GM19397 (cell line): Measurements from ENCODE around the gene OR52B6.
"Not testable (repeated sequence)": the region's sequence is repeated elsewhere in the genome, so short reads cannot be mapped to it uniquely, and the experiment has no call there.

Source experiments
- ATAC-seq: cut with Tn5 transposase; IDR thresholded peaks from one replicate; pipeline ENCODE4 v1.9.1; 2021; ENCODE audit warnings: mild to moderate bottlenecking, moderate library complexity; ENCODE audit not compliant: unreplicated experiment

The OR52B6 gene, protein sequence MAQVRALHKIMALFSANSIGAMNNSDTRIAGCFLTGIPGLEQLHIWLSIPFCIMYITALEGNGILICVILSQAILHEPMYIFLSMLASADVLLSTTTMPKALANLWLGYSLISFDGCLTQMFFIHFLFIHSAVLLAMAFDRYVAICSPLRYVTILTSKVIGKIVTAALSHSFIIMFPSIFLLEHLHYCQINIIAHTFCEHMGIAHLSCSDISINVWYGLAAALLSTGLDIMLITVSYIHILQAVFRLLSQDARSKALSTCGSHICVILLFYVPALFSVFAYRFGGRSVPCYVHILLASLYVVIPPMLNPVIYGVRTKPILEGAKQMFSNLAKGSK

DNA sequence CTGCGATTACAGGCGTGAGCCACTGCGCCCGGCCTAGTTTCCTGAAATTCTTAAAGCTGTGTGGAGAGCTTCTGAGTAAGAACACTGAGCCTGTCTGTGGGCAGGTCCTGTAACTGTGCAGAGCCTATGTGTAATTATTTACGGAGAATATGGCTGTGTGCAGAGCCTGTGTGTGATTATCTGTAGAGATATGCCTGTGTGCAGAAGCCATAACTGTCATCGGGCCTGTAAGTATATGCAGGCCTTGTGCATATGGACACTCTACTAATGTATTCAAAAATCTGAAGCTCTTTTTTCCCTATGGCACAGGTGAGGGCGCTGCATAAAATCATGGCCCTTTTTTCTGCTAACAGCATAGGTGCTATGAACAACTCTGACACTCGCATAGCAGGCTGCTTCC, at the start of gene OR52B6:
Gene OR52B6 (plus strand): TSS at position 301 of the 400 bp plus-strand sequence. CDS start 0 bp downstream, at position 301.
- no peak for ATAC-seq

DNA sequence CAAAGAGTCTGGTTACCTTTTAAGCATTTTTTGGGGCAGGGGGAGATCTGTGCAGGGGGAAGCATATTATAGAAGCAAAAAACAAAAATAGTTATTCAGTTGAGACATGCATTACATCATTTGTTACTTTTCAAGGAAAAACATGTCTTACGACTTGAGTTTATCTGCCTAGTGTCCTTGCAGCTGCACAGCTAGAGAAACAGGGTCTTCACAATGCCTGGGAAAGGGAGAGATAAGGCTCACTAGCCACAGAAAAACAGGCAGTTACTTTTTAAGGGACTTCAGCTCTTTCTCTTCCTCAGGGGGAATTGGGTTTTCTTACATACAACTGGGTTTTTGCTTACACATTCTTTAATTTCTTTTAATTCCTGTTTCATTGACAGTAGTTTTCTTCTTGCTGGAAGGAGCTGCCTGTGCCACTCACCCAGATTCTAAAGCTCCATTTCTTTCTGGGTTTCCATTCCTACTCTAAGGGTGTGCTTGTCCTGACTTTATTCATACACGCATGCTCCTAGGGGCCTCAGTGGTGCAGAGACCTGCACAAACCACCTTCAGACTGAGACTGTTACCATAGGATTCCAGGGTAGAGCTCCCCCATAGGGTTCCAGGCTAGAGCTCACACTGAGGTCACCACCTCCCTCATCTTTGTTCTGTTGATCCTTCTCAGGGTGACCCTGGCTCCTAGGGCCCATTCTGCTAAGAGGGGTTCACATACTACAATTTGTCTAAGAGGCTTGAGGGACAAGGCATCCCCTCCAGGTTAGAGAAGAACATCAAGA, 49.4 kb upstream of the OR52B6 start:
- ATAC-seq: no peak

DNA sequence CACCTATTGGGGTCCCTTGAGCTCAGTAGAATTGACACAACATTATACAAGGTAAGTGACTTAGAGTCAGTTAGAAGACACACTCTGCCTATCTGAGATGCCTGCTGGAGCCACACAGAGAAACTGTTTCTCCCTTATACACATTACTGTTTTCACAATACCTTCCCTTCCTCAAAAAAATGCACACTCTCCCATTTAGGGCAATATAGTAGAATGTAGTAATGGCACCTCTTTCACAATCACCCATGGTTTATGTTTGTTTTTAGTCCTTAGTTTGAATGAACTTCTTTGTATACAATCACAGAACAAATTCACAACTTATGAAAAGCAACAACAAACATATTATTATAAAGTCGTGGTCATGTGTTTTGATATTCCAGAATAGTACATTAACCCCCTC, 46.6 kb upstream of the OR52B6 start:
- ATAC-seq: no peak

- no peak for ATAC-seq
These were observed 44.2 kb upstream of the OR52B6 start for GRCh38 chr11:5536482-5536881.

GRCh38 chr11:5541427-5541826, 39.2 kb upstream of the OR52B6 start:
- ATAC-seq: no peak

DNA sequence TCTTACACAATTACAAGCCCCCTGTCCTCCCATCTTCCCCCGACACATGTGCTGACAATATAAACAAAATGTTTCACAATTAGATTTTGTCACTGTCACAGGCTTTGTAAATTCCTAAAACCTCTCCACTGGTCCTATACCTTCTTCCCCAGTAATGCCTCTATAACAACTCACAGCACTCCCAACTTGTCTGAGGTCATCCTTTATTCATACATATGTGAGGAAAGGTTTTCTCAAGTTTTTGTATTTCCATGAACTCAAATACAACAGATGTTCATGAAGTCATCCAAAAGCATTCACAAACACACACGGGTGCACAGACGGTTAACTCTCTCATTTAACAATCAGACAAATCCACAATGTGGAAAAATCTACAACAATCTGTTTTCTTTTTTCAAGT, 34.2 kb upstream of the OR52B6 start:
- no peak for ATAC-seq

DNA sequence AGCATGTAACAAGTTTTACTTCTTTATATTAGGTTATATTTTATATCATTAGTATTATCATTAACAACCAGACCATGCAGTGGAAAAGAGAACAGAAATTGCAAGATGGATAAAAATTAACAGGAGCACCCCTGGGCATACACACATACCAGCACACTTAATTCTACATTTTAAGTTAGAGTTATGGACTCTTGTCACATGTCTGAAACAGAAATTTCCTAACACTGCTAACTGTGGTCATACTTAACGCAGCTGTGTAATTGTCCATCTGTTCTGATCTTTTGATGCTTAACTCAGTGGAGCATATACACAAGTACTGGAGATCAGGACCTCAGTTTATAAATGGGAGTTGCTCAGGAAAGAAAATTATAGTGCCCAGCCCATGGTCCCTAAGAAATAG, 32.7 kb upstream of the OR52B6 start:
- peak; percentile 70 for ATAC-seq

DNA sequence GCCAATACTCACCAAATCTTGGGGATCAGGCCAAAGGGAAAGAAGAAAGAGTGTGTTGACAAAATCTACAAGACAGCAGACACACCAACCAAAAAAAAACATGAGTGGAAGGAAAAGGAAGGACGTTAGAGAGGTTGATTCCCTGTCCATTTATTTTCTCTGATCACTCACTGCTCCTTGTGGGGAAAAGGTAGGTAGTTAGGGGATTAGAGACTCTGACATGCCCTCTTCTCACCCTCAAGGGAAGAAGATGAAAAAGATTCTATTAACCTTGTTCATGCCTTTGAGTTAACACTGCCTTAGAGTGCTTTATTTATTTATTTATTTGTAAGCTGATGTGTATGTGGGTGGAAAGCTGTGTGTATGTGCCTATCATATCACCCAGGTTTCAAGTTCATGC, 32.2 kb upstream of the OR52B6 start, which contains the start of gene OR52H1:
Gene OR52H1 (minus strand): TSS at position 101 of the 400 bp plus-strand sequence. CDS start 3,035 bp downstream, outside the sequence.
- ATAC-seq: peak; percentile 6

GRCh38 chr11:5550440-5551095, 30.1 kb upstream of the OR52B6 start:
- ATAC-seq: no peak

DNA sequence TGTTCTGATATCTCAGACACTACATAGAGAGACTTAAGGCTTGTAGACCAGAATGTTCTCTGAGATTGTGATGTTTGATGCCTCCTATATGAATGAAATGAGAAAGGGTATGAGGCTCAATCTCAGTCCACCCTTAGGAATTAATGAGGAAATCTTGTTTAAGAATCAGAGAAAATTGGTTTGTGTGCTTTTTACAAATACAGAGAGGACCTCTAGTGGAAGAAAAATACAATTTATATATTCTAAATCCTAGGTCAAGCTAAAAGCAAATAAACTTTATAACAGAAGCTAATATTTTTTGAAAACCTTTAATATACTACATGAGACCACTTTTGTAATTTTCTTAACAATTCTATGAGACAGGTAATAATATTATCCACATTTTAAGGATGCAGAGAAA, 27.3 kb upstream of the OR52B6 start:
- no peak for ATAC-seq

GRCh38 chr11:5556596-5557188, 24.0 kb upstream of the OR52B6 start:
- no peak for ATAC-seq

DNA sequence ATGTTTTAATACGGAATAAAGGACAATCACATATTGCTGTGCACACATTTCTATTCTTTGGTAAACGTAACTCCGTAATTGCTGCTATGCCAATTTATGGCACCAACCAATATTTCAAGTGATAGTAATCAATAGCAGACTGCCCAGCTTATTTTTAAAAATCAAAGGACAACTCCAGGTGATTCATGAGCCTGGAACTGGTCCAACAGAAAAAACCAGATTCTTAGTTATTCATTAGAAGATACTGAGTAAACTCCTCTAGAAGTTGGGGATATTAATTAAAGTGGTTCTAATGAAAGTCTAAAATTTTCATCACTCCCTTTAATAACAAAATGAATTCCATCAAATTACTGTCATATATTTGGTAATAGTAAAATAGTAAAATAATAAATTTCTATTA, 22.9 kb upstream of the OR52B6 start:
- no peak for ATAC-seq

GRCh38 chr11:5564259-5565019, 16.2 kb upstream of the OR52B6 start:
- ATAC-seq: no peak

GRCh38 chr11:5574654-5575053, 6.0 kb upstream of the OR52B6 start:
- no peak for ATAC-seq

DNA sequence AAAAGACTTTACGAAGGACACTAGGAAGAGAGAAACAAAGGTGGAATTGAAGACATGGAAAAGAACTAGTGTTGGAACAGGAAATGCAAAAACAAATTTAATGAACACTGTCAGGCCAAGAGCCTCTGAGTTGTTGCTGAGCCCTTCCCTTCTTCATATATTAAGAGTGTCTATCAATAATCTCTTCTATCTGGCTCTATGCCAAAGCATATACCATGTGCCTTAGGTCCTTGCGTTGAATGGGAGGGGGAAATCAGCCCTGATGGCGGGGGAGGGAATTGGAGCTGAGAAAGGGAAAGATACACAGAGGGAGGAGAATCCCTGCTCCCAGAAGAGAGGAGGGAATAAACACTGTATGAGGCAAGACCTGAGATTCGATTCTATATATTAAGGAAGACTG, 5.5 kb upstream of the OR52B6 start:
- no peak for ATAC-seq

GRCh38 chr11:5577101-5577500, 3.6 kb upstream of the OR52B6 start:
- ATAC-seq: no peak

GRCh38 chr11:5581014-5581413, 337 bp downstream of the OR52B6 start:
- no peak for ATAC-seq

- not testable (repeated sequence) for ATAC-seq
These were observed 3.8 kb downstream of the OR52B6 start for GRCh38 chr11:5584458-5584857.

- ATAC-seq: not testable (repeated sequence)
These were observed 9.2 kb downstream of the OR52B6 start for GRCh38 chr11:5589906-5590305.

- no peak for ATAC-seq
These were observed 10.9 kb downstream of the OR52B6 start for GRCh38 chr11:5591613-5592012.
